GM21529 (cell line): ENCODE measurements around the gene CBR1.
A peak's percentile ranks its signal among the peaks of the same experiment; 100 is the strongest.

Experiments used
- ATAC-seq: cut with Tn5 transposase; IDR thresholded peaks from one replicate; pipeline ENCODE4 v1.9.1; 2021; ENCODE audit not compliant: unreplicated experiment

CBR1 gene

GRCh38 chr21:36069713-36070583, at the start of gene CBR1:
Gene CBR1 (plus strand): TSS chr21:36070024. CDS start chr21:36070116, 92 bp downstream.
- ATAC-seq, result peak; percentile 95

- ATAC-seq, result peak; percentile 90
These were observed 48.5 kb upstream of the CBR1 start for GRCh38 chr21:36021251-36021837.

- ATAC-seq, result no peak
These were observed 47.3 kb upstream of the CBR1 start for GRCh38 chr21:36022427-36023091.

- ATAC-seq, result no peak
These were observed 46.7 kb upstream of the CBR1 start for GRCh38 chr21:36023092-36023480.

DNA sequence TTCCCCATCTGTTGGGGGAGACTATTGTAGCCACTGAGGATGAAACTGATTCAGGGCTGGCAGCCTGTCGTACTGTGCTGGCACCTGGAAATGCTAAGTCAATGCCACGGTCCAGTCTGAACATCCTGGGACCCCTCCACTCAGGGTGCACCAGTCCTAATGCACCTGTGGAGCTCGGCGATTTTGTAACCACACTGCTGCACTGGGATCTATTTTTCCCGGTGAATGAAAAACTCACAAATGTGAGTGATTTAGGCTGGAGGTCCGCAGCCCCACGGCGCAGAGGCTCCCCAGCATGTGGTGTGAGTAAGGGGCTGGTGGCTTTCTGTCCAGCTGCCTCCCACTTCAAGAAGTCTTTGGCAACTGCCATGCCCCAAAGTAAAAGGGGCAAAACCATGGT, 45.0 kb upstream of the CBR1 start:
- no peak for ATAC-seq

DNA sequence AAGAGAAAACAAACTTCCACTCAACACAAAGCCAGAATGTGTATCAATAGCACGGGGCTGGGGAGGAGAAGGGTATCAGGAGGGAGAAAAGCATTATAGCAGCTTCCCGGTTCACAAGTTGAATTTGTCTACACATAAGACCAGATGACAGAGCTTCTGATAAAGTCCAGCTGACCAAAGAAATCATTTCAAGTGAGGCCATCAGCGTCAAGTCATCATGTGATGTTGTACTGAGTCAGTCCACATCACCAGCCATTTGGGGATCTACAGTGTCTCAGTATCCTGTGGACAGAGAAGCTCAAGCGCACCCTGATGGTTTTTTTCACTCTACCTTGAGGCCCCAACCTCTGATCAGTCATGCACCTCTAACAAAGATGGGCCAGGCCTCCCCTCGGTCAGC, 42.5 kb upstream of the CBR1 start:
- ATAC-seq, result no peak

DNA sequence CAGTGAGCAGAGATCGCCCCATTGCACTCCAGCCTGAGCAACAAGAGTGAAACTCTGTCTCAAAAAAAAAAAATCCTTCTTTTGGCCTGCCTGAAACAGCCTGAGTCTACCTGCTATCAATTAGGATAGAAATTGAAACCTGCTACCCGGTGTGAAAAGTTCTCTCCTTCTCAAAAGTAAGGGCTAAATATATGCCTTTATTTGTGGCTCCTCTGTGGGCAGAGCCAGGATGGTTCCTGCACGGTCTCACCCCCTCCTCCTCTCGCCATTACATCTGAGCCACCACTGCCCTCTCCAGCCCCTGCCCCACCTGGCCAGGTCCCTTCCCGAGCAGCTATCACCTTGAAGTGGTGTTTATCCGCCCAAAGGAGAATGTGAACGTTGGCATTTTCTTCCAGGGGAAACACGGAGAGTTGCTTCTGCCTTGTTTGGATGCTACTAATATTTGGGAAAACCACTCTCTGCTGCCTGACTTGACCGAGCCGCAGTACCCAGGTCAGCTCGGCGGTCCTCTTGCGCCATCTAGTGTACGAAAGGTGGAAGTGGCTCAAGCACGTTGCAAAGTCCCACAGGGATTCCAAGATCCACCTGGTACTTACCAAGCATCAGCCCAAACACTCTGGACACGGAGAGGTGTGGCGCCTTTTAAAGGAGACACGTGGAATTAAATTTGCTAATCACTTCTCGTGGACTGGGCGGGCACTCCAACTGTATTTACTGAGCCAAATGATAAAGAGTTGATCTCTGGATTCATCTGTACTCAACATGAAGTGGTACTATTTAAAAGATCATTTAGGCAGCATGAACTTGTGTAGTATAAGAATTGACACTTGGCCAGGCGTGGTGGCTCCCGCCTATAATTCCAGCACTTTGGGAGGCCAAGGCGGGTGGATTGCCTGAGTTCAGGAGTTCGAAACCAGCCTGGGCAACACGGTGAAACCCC, 41.4 kb upstream of the CBR1 start:
- ATAC-seq, result peak; percentile 75

DNA sequence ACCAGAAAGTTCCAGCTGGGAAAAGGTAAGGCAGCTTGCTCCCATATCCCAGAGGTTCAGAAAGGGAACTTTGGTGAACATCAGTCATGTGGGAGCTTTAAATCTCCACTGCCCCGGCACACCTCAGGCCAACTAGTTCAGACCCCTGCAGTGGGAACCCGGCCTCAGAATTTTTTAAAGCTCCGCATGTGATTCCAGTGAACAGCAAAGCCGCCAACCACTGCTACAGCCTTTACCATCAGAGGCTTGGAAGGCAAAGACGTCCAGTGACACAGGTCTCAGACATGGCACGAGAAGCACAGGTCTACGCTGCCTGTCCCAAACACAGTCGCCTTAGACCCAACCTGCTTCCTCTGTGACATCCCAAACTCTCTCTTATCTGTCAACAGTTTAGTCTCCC, 40.5 kb upstream of the CBR1 start:
- ATAC-seq, result no peak

DNA sequence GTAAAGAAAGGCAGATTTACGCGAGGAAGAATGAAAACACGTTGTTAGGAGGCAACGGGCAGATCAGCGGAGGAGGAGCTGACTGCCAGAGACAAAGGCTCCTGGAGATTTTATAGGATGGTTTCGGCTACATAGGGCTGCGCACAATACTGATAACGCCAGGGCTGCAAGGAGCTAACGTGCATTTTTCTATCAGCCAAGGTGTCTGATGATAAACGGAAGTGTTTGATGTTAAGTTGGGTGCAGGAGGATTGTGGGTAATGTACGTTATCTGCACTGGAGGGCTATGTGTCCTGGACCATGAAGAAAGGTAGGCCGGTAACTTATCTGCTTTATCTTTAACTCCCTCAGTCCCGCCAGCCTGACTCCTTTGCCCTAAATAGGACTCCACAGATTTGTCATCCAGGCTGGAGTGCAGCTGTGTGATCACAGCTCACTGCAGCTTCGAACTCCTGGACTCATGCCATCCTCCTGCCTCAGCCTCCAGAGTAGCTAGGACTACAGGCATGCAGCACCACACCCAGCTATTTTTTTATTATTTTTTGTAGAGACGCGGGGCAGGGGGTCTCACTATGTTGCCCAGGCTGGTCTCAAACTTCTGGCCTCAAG, 39.1 kb upstream of the CBR1 start:
- no peak for ATAC-seq

GRCh38 chr21:36032647-36033406, 37.0 kb upstream of the CBR1 start:
- ATAC-seq, result no peak

GRCh38 chr21:36034211-36034913, 35.5 kb upstream of the CBR1 start:
- no peak for ATAC-seq

GRCh38 chr21:36035381-36035791, 34.4 kb upstream of the CBR1 start:
- no peak for ATAC-seq

DNA sequence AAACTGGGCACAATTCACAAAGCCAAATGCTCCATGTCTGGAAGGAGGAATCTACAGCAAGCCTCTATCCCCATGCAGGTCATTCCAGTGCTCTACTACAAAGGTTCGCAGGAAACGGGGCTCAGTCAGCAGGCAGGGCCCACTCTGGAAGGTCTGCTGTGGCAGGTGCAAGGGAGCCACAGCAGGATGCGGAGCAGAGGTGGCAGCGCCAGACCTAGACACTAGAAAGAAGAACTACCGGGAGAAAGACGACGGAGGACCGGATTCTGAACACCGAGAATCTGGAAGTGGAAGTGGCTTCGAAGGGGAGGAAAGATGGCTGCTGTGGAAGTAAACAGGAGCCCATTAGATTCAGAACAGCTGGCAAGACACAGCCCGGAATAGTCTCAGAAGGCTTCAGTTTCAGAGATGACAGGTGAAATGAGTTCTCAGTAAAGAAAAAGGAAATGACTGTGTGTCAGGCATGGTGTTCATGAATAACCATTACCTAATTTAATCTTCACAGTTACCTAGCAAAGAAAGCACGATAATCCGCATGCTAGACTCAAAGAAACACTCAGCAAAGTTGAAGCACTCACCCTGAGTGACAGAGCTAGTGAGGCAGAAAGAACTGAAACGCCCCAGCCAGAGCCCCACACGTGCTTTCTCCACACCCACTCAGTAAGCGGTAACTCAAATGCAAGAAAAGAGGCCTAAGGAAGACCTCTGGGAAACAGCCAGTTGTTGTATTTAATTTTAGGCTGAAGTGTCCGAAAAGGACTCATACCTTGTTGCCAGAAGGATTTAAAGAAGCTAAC, 30.9 kb upstream of the CBR1 start:
- ATAC-seq, result no peak

GRCh38 chr21:36039861-36040260, 30.0 kb upstream of the CBR1 start:
- ATAC-seq, result no peak

GRCh38 chr21:36040389-36040788, 29.4 kb upstream of the CBR1 start:
- ATAC-seq, result no peak

- no peak for ATAC-seq
These were observed 27.9 kb upstream of the CBR1 start for GRCh38 chr21:36041910-36042309.

DNA sequence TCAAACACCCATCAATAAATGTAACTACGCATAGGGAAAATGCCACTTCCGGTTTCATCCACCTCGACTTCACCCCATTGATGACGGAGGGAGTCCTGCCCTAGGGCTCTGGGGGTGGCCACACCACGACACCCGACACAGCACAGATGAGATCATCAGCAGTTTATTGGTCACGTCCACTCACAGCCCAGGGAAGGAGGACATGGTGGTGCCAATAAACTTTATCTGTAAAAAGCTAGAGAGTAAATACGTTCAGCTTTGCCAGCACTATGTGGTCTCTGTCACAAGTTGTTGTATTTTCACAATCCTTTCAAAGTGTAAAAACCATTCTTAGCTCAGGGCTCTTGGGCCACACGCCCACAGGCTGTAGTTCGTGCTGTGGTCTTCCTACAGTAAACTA, 25.8 kb upstream of the CBR1 start:
- ATAC-seq, result no peak

DNA sequence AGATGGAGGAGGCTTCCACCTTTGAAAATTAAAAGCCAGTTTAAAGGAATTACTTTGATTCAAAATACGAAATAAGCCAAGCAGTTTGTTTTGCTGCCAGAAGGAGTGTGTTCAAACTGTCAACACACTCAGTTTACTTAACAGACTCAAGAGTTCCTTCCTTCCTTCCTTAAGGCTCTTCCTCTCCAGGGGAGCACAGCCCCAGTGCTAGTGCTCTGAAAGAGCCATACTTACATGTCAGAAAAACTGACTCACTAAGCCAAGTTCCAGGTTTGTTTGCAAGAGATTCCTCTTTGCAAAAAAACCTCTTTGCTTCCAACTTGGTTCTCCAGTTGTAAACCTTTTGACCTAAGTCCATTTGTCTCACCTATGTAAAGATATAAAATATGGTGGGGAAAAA, 23.8 kb upstream of the CBR1 start:
- no peak for ATAC-seq
